ENCODE data around the gene TEK.
A peak's percentile ranks its signal among the peaks of the same experiment; 100 is the strongest.

TEK gene

GRCh38 chr9:27248702-27249101 is 139.7 kb downstream of the TEK start:
- DNase-seq: no peak

- DNase-seq: no peak
Observed at GRCh38 chr9:27258662-27259061, 149.6 kb downstream of the TEK start.

GRCh38 chr9:27260789-27261516 is 151.9 kb downstream of the TEK start:
- DNase-seq: no peak

GRCh38 chr9:27261517-27262211 is 152.6 kb downstream of the TEK start:
- DNase-seq: no peak

- DNase-seq: no peak
Observed at GRCh38 chr9:27272103-27272502, 163.1 kb downstream of the TEK start.

GRCh38 chr9:27273186-27273585 is 164.2 kb downstream of the TEK start:
- no peak for DNase-seq

- DNase-seq: peak; percentile 76
Observed at GRCh38 chr9:27276193-27277030, 167.4 kb downstream of the TEK start.

GRCh38 chr9:27278374-27278773 is 169.3 kb downstream of the TEK start:
- no peak for DNase-seq

GRCh38 chr9:27279611-27280010 is 170.6 kb downstream of the TEK start:
- no peak for DNase-seq
